ENCODE data around the gene CNIH3.

Gene CNIH3

GRCh38 chr1:224689374-224689773 lies 73.3 kb downstream of the CNIH3 start:
- H3K9me3 ChIP-seq (ENCODE audit: control insufficient read depth, insufficient read depth, low read length) = no peaks in the 10 kb centered on the region
- H4K20me1 ChIP-seq (ENCODE audit: control insufficient read depth, insufficient read depth, low read depth, low read length) = no peaks in the 10 kb centered on the region
- TF ChIP-seq EZH2phosphoT487 (IDR thresholded peaks at IDR 0.05; ENCODE audit: borderline replicate concordance, low read length) = no peak
- TF ChIP-seq, protein P1, sequence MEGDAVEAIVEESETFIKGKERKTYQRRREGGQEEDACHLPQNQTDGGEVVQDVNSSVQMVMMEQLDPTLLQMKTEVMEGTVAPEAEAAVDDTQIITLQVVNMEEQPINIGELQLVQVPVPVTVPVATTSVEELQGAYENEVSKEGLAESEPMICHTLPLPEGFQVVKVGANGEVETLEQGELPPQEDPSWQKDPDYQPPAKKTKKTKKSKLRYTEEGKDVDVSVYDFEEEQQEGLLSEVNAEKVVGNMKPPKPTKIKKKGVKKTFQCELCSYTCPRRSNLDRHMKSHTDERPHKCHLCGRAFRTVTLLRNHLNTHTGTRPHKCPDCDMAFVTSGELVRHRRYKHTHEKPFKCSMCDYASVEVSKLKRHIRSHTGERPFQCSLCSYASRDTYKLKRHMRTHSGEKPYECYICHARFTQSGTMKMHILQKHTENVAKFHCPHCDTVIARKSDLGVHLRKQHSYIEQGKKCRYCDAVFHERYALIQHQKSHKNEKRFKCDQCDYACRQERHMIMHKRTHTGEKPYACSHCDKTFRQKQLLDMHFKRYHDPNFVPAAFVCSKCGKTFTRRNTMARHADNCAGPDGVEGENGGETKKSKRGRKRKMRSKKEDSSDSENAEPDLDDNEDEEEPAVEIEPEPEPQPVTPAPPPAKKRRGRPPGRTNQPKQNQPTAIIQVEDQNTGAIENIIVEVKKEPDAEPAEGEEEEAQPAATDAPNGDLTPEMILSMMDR (IDR thresholded peaks at IDR 0.05; ENCODE audit: low read depth, low read length, poor library complexity, severe bottlenecking) = no peak
- no peaks in the 10 kb centered on the region for H3K79me2 ChIP-seq (ENCODE audit: control insufficient read depth, low read length)
- H3F3A ChIP-seq (ENCODE audit: control insufficient read depth, insufficient read depth) = no peaks in the 10 kb centered on the region
- no peaks in the 10 kb centered on the region for H3K4me1 ChIP-seq (ENCODE audit: control insufficient read depth, low read length)
- H3K27me3 ChIP-seq (ENCODE audit: control insufficient read depth, low read length) = no peaks in the 10 kb centered on the region
- H3K36me3 ChIP-seq (ENCODE audit: control insufficient read depth, low read length) = no peaks in the 10 kb centered on the region
- H3K9me2 ChIP-seq (replicated peaks; ENCODE audit: control insufficient read depth, low read length) = no peaks in the 10 kb centered on the region
- H3K27ac ChIP-seq (ENCODE audit: low read depth, low read length) = no peak overlapping the region
- H3K4me3 ChIP-seq (ENCODE audit: low read length) = no peak overlapping the region
- no peak overlapping the region for H3K4me2 ChIP-seq (ENCODE audit: low read length)

DNA sequence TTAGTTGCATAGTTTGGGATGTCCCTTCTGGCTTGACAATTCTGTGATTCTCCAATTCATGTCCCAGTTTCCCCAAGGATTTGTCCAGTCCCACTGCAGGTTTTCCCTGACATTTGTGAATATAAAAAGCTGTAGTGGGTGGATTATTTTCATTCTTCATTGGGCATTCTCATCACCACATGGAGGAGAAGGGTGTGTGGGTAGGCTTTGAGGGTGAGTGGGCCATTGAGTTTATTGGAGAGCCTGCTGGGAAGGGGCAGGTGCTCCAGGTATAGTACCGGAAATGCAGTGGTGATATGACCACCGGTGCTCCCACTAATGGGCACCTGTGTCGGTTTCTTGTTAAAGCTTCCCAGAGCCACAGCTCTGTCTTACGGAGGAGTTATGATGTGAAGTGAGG lies 74.5 kb downstream of the CNIH3 start:
- H3K9me3 ChIP-seq (ENCODE audit: control insufficient read depth, insufficient read depth, low read length) = no peaks in the 10 kb centered on the region
- no peak overlapping the region for H3K4me2 ChIP-seq (ENCODE audit: low read length)
- H3K4me1 ChIP-seq (ENCODE audit: control insufficient read depth, low read length) = no peaks in the 10 kb centered on the region
- H3K9me2 ChIP-seq (replicated peaks; ENCODE audit: control insufficient read depth, low read length) = no peaks in the 10 kb centered on the region
- no peak overlapping the region for H3K27ac ChIP-seq (ENCODE audit: low read depth, low read length)
- no peaks in the 10 kb centered on the region for H3F3A ChIP-seq (ENCODE audit: control insufficient read depth, insufficient read depth)
- no peak for TF ChIP-seq EZH2phosphoT487 (IDR thresholded peaks at IDR 0.05; ENCODE audit: borderline replicate concordance, low read length)
- TF ChIP-seq, protein P1 (IDR thresholded peaks at IDR 0.05; ENCODE audit: low read depth, low read length, poor library complexity, severe bottlenecking) = no peak
- no peaks in the 10 kb centered on the region for H3K36me3 ChIP-seq (ENCODE audit: control insufficient read depth, low read length)
- H4K20me1 ChIP-seq (ENCODE audit: control insufficient read depth, insufficient read depth, low read depth, low read length) = no peaks in the 10 kb centered on the region
- H3K79me2 ChIP-seq (ENCODE audit: control insufficient read depth, low read length) = no peaks in the 10 kb centered on the region
- no peaks in the 10 kb centered on the region for H3K27me3 ChIP-seq (ENCODE audit: control insufficient read depth, low read length)
- no peak overlapping the region for H3K4me3 ChIP-seq (ENCODE audit: low read length)

DNA sequence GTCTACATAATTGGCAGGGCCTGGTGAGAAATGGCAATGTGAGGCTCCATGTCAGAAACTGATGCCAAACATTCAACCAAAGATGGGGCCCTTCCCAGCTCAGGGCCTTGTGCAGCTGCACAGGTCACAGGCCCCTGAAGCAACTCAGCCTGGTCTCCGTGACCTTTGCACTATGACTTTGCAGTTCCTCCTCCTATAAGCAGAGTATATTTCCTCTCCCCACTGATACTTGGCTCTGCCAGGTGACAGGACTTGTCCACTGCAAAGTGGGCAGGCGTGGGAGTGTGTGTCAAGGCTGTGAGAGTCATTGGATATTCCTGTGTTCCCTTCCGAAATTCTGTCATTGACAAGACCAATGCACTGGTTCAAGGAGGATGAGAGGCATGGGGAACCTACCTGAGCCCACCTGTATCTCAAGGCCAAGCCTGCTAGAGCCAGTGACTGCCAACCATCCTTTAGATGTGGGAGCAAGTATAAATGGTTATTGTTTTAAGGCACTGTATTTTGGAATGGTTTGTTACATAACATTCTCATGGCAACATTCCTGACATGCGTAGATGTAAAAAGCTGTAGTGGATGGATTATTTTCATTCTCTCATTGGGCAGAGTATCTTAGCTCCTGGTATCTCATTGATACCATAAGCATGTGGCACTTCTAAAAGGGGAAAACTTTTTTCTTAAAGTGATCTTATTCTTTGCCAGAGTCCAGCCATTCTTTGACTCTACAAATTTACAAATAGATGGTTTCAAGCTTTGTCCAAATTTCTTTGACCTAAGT lies 75.2 kb downstream of the CNIH3 start:
- no peaks in the 10 kb centered on the region for H4K20me1 ChIP-seq (ENCODE audit: control insufficient read depth, insufficient read depth, low read depth, low read length)
- H3K27ac ChIP-seq (ENCODE audit: low read depth, low read length) = no peak overlapping the region
- H3K4me3 ChIP-seq (ENCODE audit: low read length) = no peak overlapping the region
- no peaks in the 10 kb centered on the region for H3K36me3 ChIP-seq (ENCODE audit: control insufficient read depth, low read length)
- no peaks in the 10 kb centered on the region for H3K4me1 ChIP-seq (ENCODE audit: control insufficient read depth, low read length)
- H3K4me2 ChIP-seq (ENCODE audit: low read length) = no peak overlapping the region
- no peaks in the 10 kb centered on the region for H3F3A ChIP-seq (ENCODE audit: control insufficient read depth, insufficient read depth)
- no peaks in the 10 kb centered on the region for H3K79me2 ChIP-seq (ENCODE audit: control insufficient read depth, low read length)
- TF ChIP-seq, protein P1 (IDR thresholded peaks at IDR 0.05; ENCODE audit: low read depth, low read length, poor library complexity, severe bottlenecking) = no peak
- TF ChIP-seq EZH2phosphoT487 (IDR thresholded peaks at IDR 0.05; ENCODE audit: borderline replicate concordance, low read length) = no peak
- H3K9me2 ChIP-seq (replicated peaks; ENCODE audit: control insufficient read depth, low read length) = no peaks in the 10 kb centered on the region
- no peaks in the 10 kb centered on the region for H3K9me3 ChIP-seq (ENCODE audit: control insufficient read depth, insufficient read depth, low read length)
- no peaks in the 10 kb centered on the region for H3K27me3 ChIP-seq (ENCODE audit: control insufficient read depth, low read length)
